ENCODE data around the gene LIAS. TPM values are rescaled to one million over a fixed set of nuclear protein-coding genes. Genes with fewer than 3 reads are reported as not detected.

Gene LIAS
- total and polyA plus RNA-seq, 2 donors (not counting 1 experiment from before 2014, with no cell fraction given) = 12.0 to 20.9 TPM

DNA sequence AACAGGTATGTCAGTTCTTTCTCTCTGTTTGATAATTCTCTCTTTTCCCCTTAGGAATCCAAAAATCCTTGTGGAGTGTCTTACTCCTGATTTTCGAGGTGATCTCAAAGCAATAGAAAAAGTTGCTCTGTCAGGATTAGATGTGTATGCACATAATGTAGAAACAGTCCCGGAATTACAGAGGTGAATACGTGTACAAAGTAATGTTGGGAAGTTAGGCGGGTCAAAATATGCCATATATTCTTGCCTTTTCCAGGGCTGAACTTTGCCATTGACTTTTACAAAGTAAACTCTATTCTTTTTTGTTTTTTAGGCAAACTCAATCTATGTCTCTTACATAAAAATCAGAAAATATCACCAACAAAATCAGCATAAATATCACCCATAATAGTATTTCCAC, 8.6 kb downstream of the LIAS start:
- H3K4me1 ChIP-seq (ENCODE audit: control insufficient read depth in 2 of 2, insufficient read depth in 2 of 2, low read length in 2 of 2) = peaks cover 5 to 7% of the 10 kb centered on the region in 2 donors
- H3K36me3 ChIP-seq (replicated peaks in 1 of 2; ENCODE audit: control extremely low read depth in 1 of 2, control insufficient read depth in 1 of 2, extremely low read depth in 1 of 2, insufficient read depth in 2 of 2, low read length in 1 of 2) = peaks cover 5 to 15% of the 10 kb centered on the region in 2 experiments
- no peaks in the 10 kb centered on the region for H4K20me1 ChIP-seq (ENCODE audit: control insufficient read depth, insufficient read depth, low read length, poor library complexity, severe bottlenecking)
- ATAC-seq (ENCODE audit: low read depth) = no peak
- no peaks in the 10 kb centered on the region for H3K27me3 ChIP-seq (replicated peaks in 1 of 4; ENCODE audit: control extremely low read depth in 1 of 4, control insufficient read depth in 3 of 4, insufficient read depth in 4 of 4, low read length in 3 of 4)
- POLR2A ChIA-PET = no interaction called here
- H3K9ac ChIP-seq (ENCODE audit: low read length) = no peak overlapping the region
- Mint-ChIP-seq H3K4me3 (no peak overlapping the region), H3K4me1 (peaks cover 9% of the 10 kb centered on the region), H3K9me3 (ENCODE audit: insufficient read depth) (no peaks in the 10 kb centered on the region), H3K27ac (no peak overlapping the region), H3K27me3 (no peaks in the 10 kb centered on the region)
- H2AFZ ChIP-seq (ENCODE audit: insufficient read depth, low read depth, low read length, poor library complexity, severe bottlenecking) = no peak overlapping the region
- peaks cover 10% of the 10 kb centered on the region for H3K79me2 ChIP-seq (ENCODE audit: control insufficient read depth, insufficient read depth, low read length)
- no peaks in the 10 kb centered on the region for H3K9me3 ChIP-seq (ENCODE audit: control extremely low read depth in 1 of 3, control insufficient read depth in 2 of 3, insufficient read depth in 1 of 3, low read length in 2 of 3)
- DNase-seq = no peak
- 100% methylated on average over 2 of the region's 4 CpGs for WGBS (ENCODE audit: insufficient coverage)
- CTCF ChIA-PET = interaction anchor here (1.6 to 1.9 kb wide), 2 partner anchors 508 to 511 kb away, joined by 3 to 6 read pairs; partner anchors contain the start of gene PDS5A
- H3K4me2 ChIP-seq (replicated peaks; ENCODE audit: low read depth, low read length, poor library complexity, severe bottlenecking) = no peak overlapping the region
- no peak overlapping the region for H3K4me3 ChIP-seq (ENCODE audit: control extremely low read depth in 1 of 5, extremely low read depth in 1 of 5, insufficient read depth in 1 of 5, low read depth in 2 of 5, low read length in 4 of 5)
- TF ChIP-seq, protein P1, sequence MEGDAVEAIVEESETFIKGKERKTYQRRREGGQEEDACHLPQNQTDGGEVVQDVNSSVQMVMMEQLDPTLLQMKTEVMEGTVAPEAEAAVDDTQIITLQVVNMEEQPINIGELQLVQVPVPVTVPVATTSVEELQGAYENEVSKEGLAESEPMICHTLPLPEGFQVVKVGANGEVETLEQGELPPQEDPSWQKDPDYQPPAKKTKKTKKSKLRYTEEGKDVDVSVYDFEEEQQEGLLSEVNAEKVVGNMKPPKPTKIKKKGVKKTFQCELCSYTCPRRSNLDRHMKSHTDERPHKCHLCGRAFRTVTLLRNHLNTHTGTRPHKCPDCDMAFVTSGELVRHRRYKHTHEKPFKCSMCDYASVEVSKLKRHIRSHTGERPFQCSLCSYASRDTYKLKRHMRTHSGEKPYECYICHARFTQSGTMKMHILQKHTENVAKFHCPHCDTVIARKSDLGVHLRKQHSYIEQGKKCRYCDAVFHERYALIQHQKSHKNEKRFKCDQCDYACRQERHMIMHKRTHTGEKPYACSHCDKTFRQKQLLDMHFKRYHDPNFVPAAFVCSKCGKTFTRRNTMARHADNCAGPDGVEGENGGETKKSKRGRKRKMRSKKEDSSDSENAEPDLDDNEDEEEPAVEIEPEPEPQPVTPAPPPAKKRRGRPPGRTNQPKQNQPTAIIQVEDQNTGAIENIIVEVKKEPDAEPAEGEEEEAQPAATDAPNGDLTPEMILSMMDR (IDR thresholded peaks at IDR 0.05) = no peak
- no peak for TF ChIP-seq EZH2 (IDR thresholded peaks at IDR 0.05; ENCODE audit: borderline replicate concordance, insufficient read depth, low read depth, low read length, poor library complexity, severe bottlenecking)
- no peak overlapping the region for H3K27ac ChIP-seq (ENCODE audit: low read length in 2 of 2)
- intact Hi-C loops (cut with micrococcal nuclease) = loop anchor here (5.0 to 10.0 kb wide), 2 partner anchors 377 to 860 kb away; no protein-coding TSS in a partner anchor

DNA sequence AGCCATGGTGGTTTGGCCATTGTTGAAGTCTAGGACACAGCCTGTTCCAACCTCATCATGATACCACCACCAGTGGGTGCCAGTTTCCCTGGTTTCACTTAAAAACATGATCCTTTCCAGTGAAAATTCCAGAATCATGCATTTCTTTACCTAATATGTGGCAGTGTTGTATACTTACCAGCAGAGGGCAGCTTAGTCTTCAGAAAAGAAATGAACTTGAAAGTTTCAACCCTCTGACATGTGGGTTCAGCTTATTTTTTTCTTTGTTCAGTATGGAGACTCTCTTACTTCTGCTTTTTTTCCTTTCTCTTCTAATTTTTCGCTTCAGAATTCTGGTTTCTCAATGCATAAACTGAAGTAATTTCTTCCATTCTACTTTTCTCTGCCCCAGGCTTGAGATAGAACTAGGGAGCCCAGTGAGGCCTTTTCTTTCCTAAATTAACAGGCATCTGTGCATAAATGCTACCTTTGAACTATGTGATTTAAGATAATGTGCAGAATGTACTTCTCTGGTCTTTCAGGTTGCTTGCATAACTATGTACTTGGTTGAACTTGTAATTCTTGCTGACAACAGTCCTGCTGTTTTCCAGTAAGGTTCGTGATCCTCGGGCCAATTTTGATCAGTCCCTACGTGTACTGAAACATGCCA, 10.7 kb downstream of the LIAS start:
- Histone ChIP-seq H3K9me3 (ENCODE audit: control extremely low read depth in 1 of 3, control insufficient read depth in 2 of 3, insufficient read depth in 1 of 3, low read length in 2 of 3) (no peaks in the 10 kb centered on the region), H3K36me3 (replicated peaks in 1 of 2; ENCODE audit: control extremely low read depth in 1 of 2, control insufficient read depth in 1 of 2, extremely low read depth in 1 of 2, insufficient read depth in 2 of 2, low read length in 1 of 2) (peaks cover 4 to 5% of the 10 kb centered on the region in 2 experiments), H3K9ac (ENCODE audit: low read length) (peak overlapping the region; percentile 17), H3K27me3 (replicated peaks in 1 of 4; ENCODE audit: control extremely low read depth in 1 of 4, control insufficient read depth in 3 of 4, insufficient read depth in 4 of 4, low read length in 3 of 4) (no peaks in the 10 kb centered on the region), H4K20me1 (ENCODE audit: control insufficient read depth, insufficient read depth, low read length, poor library complexity, severe bottlenecking) (no peaks in the 10 kb centered on the region), H3K79me2 (ENCODE audit: control insufficient read depth, insufficient read depth, low read length) (no peaks in the 10 kb centered on the region), H3K4me1 (ENCODE audit: control insufficient read depth in 2 of 2, insufficient read depth in 2 of 2, low read length in 2 of 2) (peaks cover 5 to 7% of the 10 kb centered on the region in 2 donors), H3K27ac (ENCODE audit: low read length in 2 of 2) (peak overlapping the region; percentile 36 to 68), H3K4me2 (replicated peaks; ENCODE audit: low read depth, low read length, poor library complexity, severe bottlenecking) (peak overlapping the region; percentile 61), H2AFZ (ENCODE audit: insufficient read depth, low read depth, low read length, poor library complexity, severe bottlenecking) (peak overlapping the region; percentile 63), H3K4me3 (ENCODE audit: control extremely low read depth in 1 of 5, extremely low read depth in 1 of 5, insufficient read depth in 1 of 5, low read depth in 2 of 5, low read length in 4 of 5) (peak overlapping the region in 1 of 5 experiments; percentile 14)
- Mint-ChIP-seq H3K27me3 (no peaks in the 10 kb centered on the region), H3K4me3 (peak overlapping the region; percentile 59), H3K9me3 (ENCODE audit: insufficient read depth) (no peaks in the 10 kb centered on the region), H3K4me1 (peaks cover 9% of the 10 kb centered on the region), H3K27ac (peak overlapping the region; percentile 92)
- CTCF ChIA-PET = interaction anchor here (0.6 to 2.9 kb wide), 56 partner anchors 9 to 1162 kb away, joined by 3 to 40 read pairs (median 4); partner anchors contain the start of genes LIAS, N4BP2, RPL9 and SMIM14
- POLR2A ChIA-PET = interaction anchor here (0.9 to 1.2 kb wide), 3 partner anchors 9 to 169 kb away, joined by 5 to 11 read pairs (median 5); partner anchors contain the start of gene SMIM14
- peak; percentile 99 for ATAC-seq (ENCODE audit: low read depth)
- DNase-seq = peak; percentile 81
- no CpG with 5 or more reads among the region's 4 CpGs for WGBS (ENCODE audit: insufficient coverage)
- TF ChIP-seq, protein P1 (IDR thresholded peaks at IDR 0.05) = peak; percentile 87
- no peak for TF ChIP-seq EZH2 (IDR thresholded peaks at IDR 0.05; ENCODE audit: borderline replicate concordance, insufficient read depth, low read depth, low read length, poor library complexity, severe bottlenecking)
- intact Hi-C loops (cut with micrococcal nuclease) = loop anchor here (1.0 to 10.0 kb wide), 8 partner anchors 10 to 858 kb away; partner anchors contain the start of genes LIAS, SMIM14, UBE2K and UGDH
